GM12874 (cell line): ENCODE measurements around the gene FEZ2.
A peak's percentile ranks its signal among the peaks of the same experiment; 100 is the strongest.

ENCODE experiments used
- CTCF ChIP-seq: IDR thresholded peaks from 2 replicates; pipeline ENCODE4 v1.5.1; 2011; ENCODE audit warnings: low read depth, mild to moderate bottlenecking, control low read depth, low read length, moderate library complexity; ENCODE audit not compliant: insufficient read depth

The FEZ2 gene

DNA sequence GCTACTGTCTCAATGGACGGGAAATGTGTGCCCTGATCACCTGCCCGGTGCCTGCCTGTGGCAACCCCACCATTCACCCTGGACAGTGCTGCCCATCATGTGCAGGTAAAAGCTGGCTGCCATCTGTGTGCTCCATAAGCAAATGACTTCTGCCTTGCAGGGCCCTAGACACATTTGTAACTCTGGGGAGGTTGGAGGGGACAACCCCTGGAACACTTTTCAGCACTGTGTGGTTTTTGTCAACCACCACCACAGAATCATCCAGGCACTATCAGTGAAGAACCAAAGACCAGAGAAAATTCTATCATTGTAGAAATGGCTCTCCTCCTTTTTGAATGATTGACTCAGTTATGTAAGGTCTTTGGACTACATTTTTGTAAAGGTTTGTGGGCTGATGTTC lies 84.3 kb downstream of the FEZ2 start:
- no peak for TF ChIP-seq CTCF

DNA sequence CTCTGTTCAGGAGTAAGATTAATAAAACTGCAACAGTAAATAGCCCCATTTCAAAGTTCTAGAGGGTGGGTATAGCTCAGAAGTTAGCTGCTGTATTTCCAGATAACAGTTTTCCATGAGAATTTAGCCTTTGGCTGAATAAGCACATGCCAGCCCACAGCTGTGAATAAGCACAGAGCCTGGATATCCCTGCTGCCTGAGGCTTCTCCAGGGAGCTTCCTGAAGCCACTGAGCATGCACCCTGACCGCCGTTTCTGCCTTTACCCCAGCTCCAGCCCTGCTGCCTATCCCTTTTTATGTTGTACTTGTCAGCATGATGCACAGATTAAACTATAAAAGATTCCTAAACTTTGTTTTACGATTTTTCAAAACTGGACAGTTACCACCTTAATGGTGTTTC lies 85.3 kb downstream of the FEZ2 start:
- TF ChIP-seq CTCF, result no peak

- TF ChIP-seq CTCF, result no peak
Observed at GRCh38 chr2:36511858-36512603, 85.9 kb downstream of the FEZ2 start.

- no peak for TF ChIP-seq CTCF
Observed at GRCh38 chr2:36509075-36509474, 88.9 kb downstream of the FEZ2 start.

DNA sequence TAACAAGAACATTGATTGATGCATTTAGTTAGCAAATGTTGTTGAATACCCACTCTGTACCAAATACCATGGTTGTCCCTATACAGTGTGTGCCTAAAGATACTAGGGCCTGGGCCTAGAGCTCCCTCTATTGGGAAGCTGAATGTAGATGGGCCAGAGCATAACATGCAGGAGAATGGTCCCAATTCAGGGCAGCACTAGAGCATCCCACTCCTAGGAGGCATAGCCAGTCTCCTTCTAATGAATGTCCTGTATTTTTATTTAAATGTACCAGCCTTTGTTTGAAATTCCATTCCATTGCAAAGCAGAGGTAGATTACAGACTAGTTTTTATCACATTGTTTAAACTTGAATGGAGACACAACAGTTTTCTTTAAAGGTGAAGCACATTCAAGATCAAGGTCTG lies 90.6 kb downstream of the FEZ2 start:
- TF ChIP-seq CTCF, result peak; percentile 80
